Measurements from ENCODE around the gene PCCA. TPM values are rescaled to one million over a fixed set of nuclear protein-coding genes. Genes with fewer than 3 reads are reported as not detected.

PCCA gene
- total and polyA plus RNA-seq, 2 donors (not counting 1 experiment from before 2014, with no cell fraction given) = 4.8 to 17.4 TPM

DNA sequence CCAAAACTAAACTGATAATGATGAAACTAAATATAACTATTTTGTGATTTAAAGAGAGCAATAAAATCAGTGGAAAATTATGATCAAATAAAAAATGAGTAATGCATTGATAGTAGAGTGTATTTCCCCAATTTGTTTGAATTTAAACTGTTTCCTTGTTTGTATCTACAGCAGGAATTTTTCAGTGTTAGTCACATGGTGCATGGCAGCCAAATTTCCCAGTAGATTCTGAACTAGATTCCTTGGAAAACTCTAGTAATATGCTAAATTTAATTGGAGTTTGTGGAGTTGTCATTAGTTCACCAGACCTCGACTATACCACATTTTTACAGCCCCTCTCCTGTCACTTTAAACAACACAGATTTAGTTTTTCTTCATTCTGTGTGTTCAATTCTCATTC lies 156.2 kb downstream of the PCCA start:
- Mint-ChIP-seq H3K27ac (no peak overlapping the region), H3K4me1 (no peaks in the 10 kb centered on the region), H3K4me3 (no peak overlapping the region), H3K9me3 (ENCODE audit: insufficient read depth) (peaks cover 4% of the 10 kb centered on the region), H3K27me3 (no peaks in the 10 kb centered on the region)
- DNase-seq (no peak), ATAC-seq (ENCODE audit: low read depth) (no peak)
- H3K36me3 ChIP-seq (replicated peaks in 1 of 2; ENCODE audit: control extremely low read depth in 1 of 2, control insufficient read depth in 1 of 2, extremely low read depth in 1 of 2, insufficient read depth in 2 of 2, low read length in 1 of 2) = no peaks in the 10 kb centered on the region
- no peak overlapping the region for H3K4me2 ChIP-seq (replicated peaks; ENCODE audit: low read depth, low read length, poor library complexity, severe bottlenecking)
- no peaks in the 10 kb centered on the region for H3K27me3 ChIP-seq (replicated peaks in 1 of 4; ENCODE audit: control extremely low read depth in 1 of 4, control insufficient read depth in 3 of 4, insufficient read depth in 4 of 4, low read length in 3 of 4)
- ChIA-PET CTCF (no interaction called here), POLR2A (no interaction called here)
- H3K4me1 ChIP-seq (ENCODE audit: control insufficient read depth in 2 of 2, insufficient read depth in 2 of 2, low read length in 2 of 2) = no peaks in the 10 kb centered on the region
- no peak overlapping the region for H3K27ac ChIP-seq (ENCODE audit: low read length in 2 of 2)
- no peaks in the 10 kb centered on the region for H3K79me2 ChIP-seq (ENCODE audit: control insufficient read depth, insufficient read depth, low read length)
- H3K9me3 ChIP-seq (ENCODE audit: control extremely low read depth in 1 of 3, control insufficient read depth in 2 of 3, insufficient read depth in 1 of 3, low read length in 2 of 3) = peaks cover 0 to 15% (median 3%) of the 10 kb centered on the region in 3 donors
- intact Hi-C loops (cut with micrococcal nuclease) = no loop called here
- TF ChIP-seq CTCF (IDR thresholded peaks at IDR 0.05) (no peak), EZH2 (IDR thresholded peaks at IDR 0.05; ENCODE audit: borderline replicate concordance, insufficient read depth, low read depth, low read length, poor library complexity, severe bottlenecking) (no peak)
- H2AFZ ChIP-seq (ENCODE audit: insufficient read depth, low read depth, low read length, poor library complexity, severe bottlenecking) = no peak overlapping the region
- H3K9ac ChIP-seq (ENCODE audit: low read length) = no peak overlapping the region
- WGBS (ENCODE audit: insufficient coverage) = no CpG with 5 or more reads among the region's 1 CpG
- H3K4me3 ChIP-seq (ENCODE audit: control extremely low read depth in 1 of 5, extremely low read depth in 1 of 5, insufficient read depth in 1 of 5, low read depth in 2 of 5, low read length in 4 of 5) = no peak overlapping the region
- H4K20me1 ChIP-seq (ENCODE audit: control insufficient read depth, insufficient read depth, low read length, poor library complexity, severe bottlenecking) = no peaks in the 10 kb centered on the region

- POLR2A ChIA-PET = no interaction called here
- no peaks in the 10 kb centered on the region for H3K4me1 ChIP-seq (ENCODE audit: control insufficient read depth in 2 of 2, insufficient read depth in 2 of 2, low read length in 2 of 2)
- peaks cover 4% of the 10 kb centered on the region for H3K9me3 Mint-ChIP-seq (ENCODE audit: insufficient read depth)
- no peak overlapping the region for H3K27ac Mint-ChIP-seq
- ATAC-seq (ENCODE audit: low read depth) (no peak), DNase-seq (no peak)
- H3K79me2 ChIP-seq (ENCODE audit: control insufficient read depth, insufficient read depth, low read length) = no peaks in the 10 kb centered on the region
- TF ChIP-seq CTCF (IDR thresholded peaks at IDR 0.05) (no peak), EZH2 (IDR thresholded peaks at IDR 0.05; ENCODE audit: borderline replicate concordance, insufficient read depth, low read depth, low read length, poor library complexity, severe bottlenecking) (no peak)
- intact Hi-C loops (cut with micrococcal nuclease) = no loop called here
- H4K20me1 ChIP-seq (ENCODE audit: control insufficient read depth, insufficient read depth, low read length, poor library complexity, severe bottlenecking) = no peaks in the 10 kb centered on the region
- no peak overlapping the region for H3K4me2 ChIP-seq (replicated peaks; ENCODE audit: low read depth, low read length, poor library complexity, severe bottlenecking)
- H3K4me3 ChIP-seq (ENCODE audit: control extremely low read depth in 1 of 5, extremely low read depth in 1 of 5, insufficient read depth in 1 of 5, low read depth in 2 of 5, low read length in 4 of 5) = no peak overlapping the region
- CTCF ChIA-PET = interaction anchor here (1.2 kb wide), 1 partner anchor 9 kb away, joined by 3 read pairs; no protein-coding TSS in a partner anchor
- H3K36me3 ChIP-seq (replicated peaks in 1 of 2; ENCODE audit: control extremely low read depth in 1 of 2, control insufficient read depth in 1 of 2, extremely low read depth in 1 of 2, insufficient read depth in 2 of 2, low read length in 1 of 2) = no peaks in the 10 kb centered on the region
- peaks cover 0 to 15% (median 3%) of the 10 kb centered on the region in 3 donors for H3K9me3 ChIP-seq (ENCODE audit: control extremely low read depth in 1 of 3, control insufficient read depth in 2 of 3, insufficient read depth in 1 of 3, low read length in 2 of 3)
- H3K27me3 Mint-ChIP-seq = no peaks in the 10 kb centered on the region
- H3K4me1 Mint-ChIP-seq = no peaks in the 10 kb centered on the region
- H2AFZ ChIP-seq (ENCODE audit: insufficient read depth, low read depth, low read length, poor library complexity, severe bottlenecking) = no peak overlapping the region
- H3K27me3 ChIP-seq (replicated peaks in 1 of 4; ENCODE audit: control extremely low read depth in 1 of 4, control insufficient read depth in 3 of 4, insufficient read depth in 4 of 4, low read length in 3 of 4) = no peaks in the 10 kb centered on the region
- no peak overlapping the region for H3K4me3 Mint-ChIP-seq
- H3K9ac ChIP-seq (ENCODE audit: low read length) = no peak overlapping the region
- H3K27ac ChIP-seq (ENCODE audit: low read length in 2 of 2) = no peak overlapping the region
- no CpG with 5 or more reads among the region's 1 CpG for WGBS (ENCODE audit: insufficient coverage)
Observed at GRCh38 chr13:100247937-100248336, 159.0 kb downstream of the PCCA start.
